AG04449 (cell line): ENCODE measurements around the gene HMCN2.

Experiments used
- CTCF ChIA-PET: fragments of 350-600 bp; formaldehyde crosslinking; extraction: SDS; loops from one replicate; lab custom pipeline; 2021; ENCODE audit warnings: antibody characterized with exemption; lab: Yijun Ruan, JAX
- POLR2A ChIA-PET: fragments of 400-600, 350-600 bp; formaldehyde crosslinking; extraction: SDS; loops from one replicate; lab custom pipeline; 2020; ENCODE audit warnings: antibody characterized with exemption, inconsistent platforms; lab: Yijun Ruan, JAX
- DNase-seq: peaks from one replicate; pipeline ENCODE4 v3.0.0-alpha.2; 2010; ENCODE audit warnings: low read depth, low spot score
- H3K4me3 ChIP-seq: 2 replicates; pipeline ENCODE4 v1.5.1; 2011; ENCODE audit warnings: low read depth, mild to moderate bottlenecking, control low read depth, low read length
- CTCF ChIP-seq: IDR thresholded peaks from one replicate; pipeline ENCODE4 v1.5.1; 2011; ENCODE audit warnings: mild to moderate bottlenecking, moderate library complexity, low read length, control low read depth, inconsistent platforms; ENCODE audit not compliant: insufficient read depth; ENCODE audit errors: missing control alignments

HMCN2 gene

DNA sequence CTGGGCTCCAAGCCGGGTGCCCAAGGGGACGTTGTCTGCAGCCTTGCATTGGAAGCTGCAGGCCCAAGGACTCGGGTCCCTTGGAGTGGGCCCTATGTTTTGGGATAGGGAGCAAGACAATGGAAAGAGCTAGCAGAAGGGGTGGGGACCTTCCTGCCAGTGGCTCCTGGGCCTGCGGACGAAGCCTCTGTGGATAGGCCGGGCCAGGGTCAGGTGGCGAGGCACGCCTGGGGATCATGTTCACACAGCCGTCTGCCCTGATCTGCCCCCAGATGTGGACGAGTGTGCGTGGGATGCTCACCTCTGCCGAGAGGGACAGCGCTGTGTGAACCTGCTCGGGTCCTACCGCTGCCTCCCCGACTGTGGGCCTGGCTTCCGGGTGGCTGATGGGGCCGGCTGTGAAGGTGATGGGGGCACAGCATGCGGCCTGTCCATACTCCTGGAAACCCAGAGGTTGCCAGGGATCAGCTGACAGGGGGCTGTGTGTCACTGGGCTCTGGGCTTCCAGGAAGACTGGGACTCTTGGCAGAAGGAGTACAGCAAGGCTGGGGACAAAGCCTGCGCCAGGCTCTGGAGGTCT lies 162.6 kb downstream of the HMCN2 start:
- no peak for DNase-seq
- POLR2A ChIA-PET: no interaction called here
- TF ChIP-seq CTCF: no peak
- CTCF ChIA-PET: interaction anchor here (2.4 kb wide), 1 partner anchor 9 kb away, joined by 11 read pairs; no protein-coding TSS in a partner anchor
- H3K4me3 ChIP-seq: no peak overlapping the region

- no peak for TF ChIP-seq CTCF
- CTCF ChIA-PET: no interaction called here
- POLR2A ChIA-PET: no interaction called here
- DNase-seq: no peak
- H3K4me3 ChIP-seq: no peak overlapping the region
Measured at GRCh38 chr9:130429381-130429780, 163.8 kb downstream of the HMCN2 start.

GRCh38 chr9:130429831-130430230 lies 164.3 kb downstream of the HMCN2 start:
- ChIA-PET POLR2A (no interaction called here), CTCF (no interaction called here)

GRCh38 chr9:130430232-130430631 lies 164.7 kb downstream of the HMCN2 start:
- no peak for DNase-seq
- ChIA-PET POLR2A (no interaction called here), CTCF (no interaction called here)
- no peak overlapping the region for H3K4me3 ChIP-seq
- no peak for TF ChIP-seq CTCF

More at GRCh38 chr9:130429831-130430230, 164.3 kb downstream of the HMCN2 start:
- no peak for DNase-seq
- H3K4me3 ChIP-seq: no peak overlapping the region
- TF ChIP-seq CTCF: no peak

DNA sequence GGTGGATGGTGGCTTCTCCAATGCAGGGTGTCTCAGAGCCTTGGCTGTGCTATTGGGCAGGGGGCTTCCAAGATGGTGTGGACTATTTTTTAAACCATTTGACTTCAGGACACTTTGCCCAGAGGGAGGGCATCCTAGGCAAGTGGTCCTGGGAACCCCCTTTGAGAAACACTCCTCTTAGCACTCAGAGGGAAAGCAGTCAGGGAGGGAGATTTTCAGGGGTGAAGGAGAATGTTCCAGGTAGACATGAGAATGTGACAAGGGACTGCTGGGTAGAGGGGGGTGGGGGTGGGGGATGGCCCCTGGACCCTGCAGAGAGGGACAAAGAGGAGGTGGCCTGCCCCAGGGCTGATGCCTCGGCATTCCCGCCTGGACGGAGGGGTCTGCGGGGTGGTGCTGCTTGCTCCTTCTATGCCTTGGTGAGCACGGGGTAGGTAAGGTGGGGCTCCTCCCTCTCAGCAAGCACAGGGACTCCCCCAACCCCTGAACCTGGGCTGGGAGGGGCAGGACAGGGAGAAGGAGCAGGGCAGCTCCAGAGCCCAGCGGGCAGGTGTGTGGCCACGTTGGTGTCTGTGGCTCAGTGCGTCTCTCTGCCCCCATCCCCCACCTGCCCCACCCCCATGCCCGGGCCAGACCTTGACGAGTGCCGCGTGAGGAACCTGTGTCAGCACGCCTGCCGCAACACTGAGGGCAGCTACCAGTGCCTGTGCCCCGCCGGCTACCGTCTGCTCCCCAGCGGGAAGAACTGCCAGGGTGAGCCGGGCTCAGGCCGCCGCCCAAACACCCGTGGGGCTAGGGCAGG lies 165.4 kb downstream of the HMCN2 start:
- ChIA-PET POLR2A (no interaction called here), CTCF (interaction anchor here (1.2 to 1.6 kb wide), 2 partner anchors 9 to 251 kb away, joined by 3 to 6 read pairs; no protein-coding TSS in a partner anchor)
- H3K4me3 ChIP-seq: no peak overlapping the region
- TF ChIP-seq CTCF: no peak
- DNase-seq: no peak
